Panc1 (cell line): ENCODE data around the gene MDH2. TPM values are rescaled to one million over a fixed set of nuclear protein-coding genes. Genes with fewer than 3 reads are reported as not detected.
"Not testable (repeated sequence)": the region's sequence is repeated elsewhere in the genome, so short reads cannot be mapped to it uniquely, and the experiment has no call there.

ENCODE experiments used
- ATAC-seq: fragments of 200-7000 bp; cut with Tn5 transposase; 2 replicates; pipeline ENCODE4 v1.9.1; 2020; ENCODE audit warnings: mild to moderate bottlenecking, moderate library complexity
- BruUV-seq: library from RNA; stranded (reverse); fragments of 400-500 nt; replicated peaks from 2 replicates; lab custom pipeline; 2021; lab: Mats Ljungman, UMichigan
- CTCF ChIA-PET: fragments of 300-600 bp; sonication (Branson Sonifier 250); formaldehyde crosslinking; loops from one replicate; lab custom pipeline; 2022; ENCODE audit warnings: antibody characterized with exemption; lab: Charles Lee
- POLR2A ChIA-PET: fragments of 300-600 bp; sonication (Branson Sonifier 250); formaldehyde crosslinking; loops from one replicate; lab custom pipeline; 2022; ENCODE audit warnings: antibody characterized with exemption; lab: Charles Lee
- DNase-seq: peaks from one replicate; pipeline ENCODE4 v3.0.0-alpha.2; 2010; ENCODE audit warnings: low read depth, low spot score
- H3K27ac ChIP-seq: 2 replicates; pipeline ENCODE4 v1.5.1; 2011; ENCODE audit warnings: mild to moderate bottlenecking, low read length, inconsistent platforms
- H3K27me3 ChIP-seq: fragments of 200-500 bp; sonication (Bioruptor generic); 2 replicates; pipeline ENCODE4 v1.6.0; 2014; ENCODE audit warnings: low read length, inconsistent platforms; ENCODE audit not compliant: control insufficient read depth, insufficient read depth
- H3K36me3 ChIP-seq: fragments of 200-500 bp; sonication (Bioruptor generic); 2 replicates; pipeline ENCODE4 v1.5.1; 2014; ENCODE audit warnings: inconsistent platforms, mild to moderate bottlenecking, low read length, moderate library complexity; ENCODE audit not compliant: control insufficient read depth, insufficient read depth
- H3K4me1 ChIP-seq: 2 replicates; pipeline ENCODE4 v1.5.1; 2011; ENCODE audit warnings: inconsistent platforms, mild to moderate bottlenecking, low read length, moderate library complexity; ENCODE audit not compliant: control insufficient read depth, insufficient read depth
- H3K4me3 ChIP-seq, 2 experiments: 2 replicates each; pipeline ENCODE4 v1.5.1; 2011 to 2012; ENCODE audit warnings: low read depth in 2 of 2, low read length in 2 of 2, mild to moderate bottlenecking in 2 of 2, inconsistent platforms in 1 of 2, moderate library complexity in 1 of 2
- H3K9me3 ChIP-seq: fragments of 200-500 bp; sonication (Bioruptor generic); 2 replicates; pipeline ENCODE4 v1.5.1; 2014; ENCODE audit warnings: low read depth, mild to moderate bottlenecking, inconsistent platforms, low read length, moderate library complexity; ENCODE audit not compliant: control insufficient read depth, insufficient read depth
- CTCF ChIP-seq: fragments of 450-650 bp; IDR thresholded peaks from 2 replicates; pipeline ENCODE4 v1.5.1; 2017; ENCODE audit warnings: mild to moderate bottlenecking
- POLR2AphosphoS5 ChIP-seq: IDR thresholded peaks from 2 replicates; pipeline ENCODE4 v1.6.1; 2012; ENCODE audit warnings: mild to moderate bottlenecking, low read depth, low read length, moderate library complexity
- REST ChIP-seq, 2 experiments: IDR thresholded peaks; 2 replicates each; pipeline ENCODE4 v1.6.1; 2011 to 2012; ENCODE audit warnings: low read depth in 2 of 2, control low read depth in 1 of 2, low read length in 1 of 2, mild to moderate bottlenecking in 1 of 2, moderate library complexity in 1 of 2; ENCODE audit not compliant: insufficient read depth in 1 of 2
- SIN3A ChIP-seq: IDR thresholded peaks from 2 replicates; pipeline ENCODE4 v1.6.1; 2012; ENCODE audit warnings: low read depth, mild to moderate bottlenecking, low read length, moderate library complexity, borderline replicate concordance; ENCODE audit not compliant: insufficient read depth
- TCF7L2 ChIP-seq: IDR thresholded peaks from 2 replicates; pipeline ENCODE4 v1.6.1; 2011; ENCODE audit warnings: mild to moderate bottlenecking, low read depth, low read length, inconsistent platforms
- in situ Hi-C: cut with HindIII; loops from 2 replicates; pipeline ENCODE4 v1.10.0; 2016; ENCODE audit warnings: low sequenced_read_pairs, low pct_unique_long_range_greater_than_20kb
- intact Hi-C: fragments of 100-400 bp; cut with micrococcal nuclease; formaldehyde crosslinking; loops from one replicate; pipeline ENCODE4 v1.10.0; 2022; ENCODE audit not compliant: unreplicated experiment
- total RNA-seq: library from RNA; stranded (reverse); gene quantifications from one replicate; pipeline ENCODE4 v1.2.1, GENCODE V29; 2021; ENCODE audit not compliant: unreplicated experiment

The MDH2 gene
- total RNA-seq, 1 experiment from 2014 or later = 365 TPM

- TF ChIP-seq TCF7L2 = no peak
- no peak for TF ChIP-seq CTCF
- in situ Hi-C loops = no loop called here
- intact Hi-C loops = no loop called here
- ATAC-seq (no peak), DNase-seq (no peak)
- POLR2A ChIA-PET = no interaction called here
- BruUV-seq = no TSS peak
- H3K36me3 ChIP-seq = no peaks in the 10 kb centered on the region
- H3K4me1 ChIP-seq = no peaks in the 10 kb centered on the region
- H3K27ac ChIP-seq = no peak overlapping the region
- no peak overlapping the region for H3K4me3 ChIP-seq
- H3K9me3 ChIP-seq = no peaks in the 10 kb centered on the region
- no peaks in the 10 kb centered on the region for H3K27me3 ChIP-seq
- CTCF ChIA-PET = no interaction called here
Observed at GRCh38 chr7:76022026-76022780, 25.7 kb upstream of the MDH2 start.

- no peak for TF ChIP-seq CTCF
- TF ChIP-seq SIN3A = no peak
- Histone ChIP-seq H3K27me3 (no peaks in the 10 kb centered on the region), H3K27ac (no peak overlapping the region), H3K4me1 (no peaks in the 10 kb centered on the region), H3K4me3 (no peak overlapping the region), H3K9me3 (no peaks in the 10 kb centered on the region), H3K36me3 (no peaks in the 10 kb centered on the region)
- DNase-seq (no peak), ATAC-seq (no peak)
- in situ Hi-C loops = no loop called here
- ChIA-PET CTCF (no interaction called here), POLR2A (no interaction called here)
- intact Hi-C loops = no loop called here
- no TSS peak for BruUV-seq
Observed at GRCh38 chr7:76023002-76023401, 24.9 kb upstream of the MDH2 start.

- H3K36me3 ChIP-seq, ATAC-seq, POLR2A ChIA-PET, H3K4me3 ChIP-seq, H3K4me1 ChIP-seq, BruUV-seq, DNase-seq, H3K27ac ChIP-seq, H3K9me3 ChIP-seq, in situ Hi-C loops, H3K27me3 ChIP-seq, CTCF ChIA-PET, intact Hi-C loops: not testable (repeated sequence)
Observed at GRCh38 chr7:76029682-76030081, 18.2 kb upstream of the MDH2 start.

GRCh38 chr7:76031964-76032363 is 15.9 kb upstream of the MDH2 start:
- in situ Hi-C loops = no loop called here
- ChIA-PET POLR2A (no interaction called here), CTCF (no interaction called here)
- DNase-seq (no peak), ATAC-seq (no peak)
- TF ChIP-seq POLR2AphosphoS5 (no peak), REST (IDR thresholded peaks at IDR 0.05; ENCODE audit: insufficient read depth in 1 of 2, low read depth in 2 of 2, low read length in 1 of 2) (no peak), CTCF (no peak), SIN3A (no peak), TCF7L2 (no peak)
- H3K27me3 ChIP-seq = no peaks in the 10 kb centered on the region
- no peaks in the 10 kb centered on the region for H3K4me1 ChIP-seq
- no peak overlapping the region for H3K27ac ChIP-seq
- no peaks in the 10 kb centered on the region for H3K36me3 ChIP-seq
- H3K9me3 ChIP-seq = no peaks in the 10 kb centered on the region
- BruUV-seq = no TSS peak
- intact Hi-C loops = no loop called here
- no peak overlapping the region for H3K4me3 ChIP-seq
